NCI-H524 treated with DMSO at 0.1 percent for 48 hours (cell line): ENCODE results near the gene SNAP23.

Experiments used
- DNase-seq: peaks from one replicate; lab custom pipeline; 2025; lab: John Stamatoyannopoulos, UW

SNAP23 gene

GRCh38 chr15:42575188-42576039 is 80.0 kb downstream of the SNAP23 start, which contains the start of gene STARD9:
TSS of gene STARD9 (plus strand) at chr15:42575606. CDS start at chr15:42575716, 110 bp downstream.
- peak; percentile 93 for DNase-seq

- no peak for DNase-seq
Observed at GRCh38 chr15:42576040-42576594, 80.7 kb downstream of the SNAP23 start.

- no peak for DNase-seq
Observed at GRCh38 chr15:42576776-42577175, 81.3 kb downstream of the SNAP23 start.

- peak; percentile 76 for DNase-seq
Observed at GRCh38 chr15:42577514-42578031, 82.1 kb downstream of the SNAP23 start.

- no peak for DNase-seq
Observed at GRCh38 chr15:42578984-42579537, 83.6 kb downstream of the SNAP23 start.

GRCh38 chr15:42581272-42581730 is 85.9 kb downstream of the SNAP23 start:
- peak; percentile 41 for DNase-seq
